Stimulated activated CD8-positive, alpha-beta memory T cell treated with anti-CD3 and anti-CD28 coated beads, Interleukin-15, amount 100 ng/mL, for 4 hours (primary cell): ENCODE data around the gene RGS4.

Experiments used
- DNase-seq, 2 donors: peaks; one replicate each; pipeline ENCODE4 v3.0.0-alpha.2; 2020; ENCODE audit warnings: low read depth in 2 of 2

RGS4 gene

GRCh38 chr1:163102590-163102989 is 33.4 kb downstream of the RGS4 start:
- no peak for DNase-seq

- no peak for DNase-seq
These were observed 35.4 kb downstream of the RGS4 start for GRCh38 chr1:163104385-163105099.

GRCh38 chr1:163106364-163106987 is 37.3 kb downstream of the RGS4 start:
- DNase-seq, result no peak

- DNase-seq, result no peak
These were observed 38.5 kb downstream of the RGS4 start for GRCh38 chr1:163107655-163108054.

GRCh38 chr1:163115887-163116286 is 46.7 kb downstream of the RGS4 start:
- DNase-seq, result no peak

- DNase-seq, result no peak
These were observed 50.5 kb downstream of the RGS4 start for GRCh38 chr1:163119707-163120106.

GRCh38 chr1:163120372-163120771 is 51.2 kb downstream of the RGS4 start:
- no peak for DNase-seq

- no peak for DNase-seq
These were observed 55.7 kb downstream of the RGS4 start for GRCh38 chr1:163124812-163125211.
